Lung (tissue), 12 donors: Measurements from ENCODE around the gene GJB2. TPM values are rescaled to one million over a fixed set of nuclear protein-coding genes. Genes with fewer than 3 reads are reported as not detected.

ENCODE experiments used
- ATAC-seq: fragments of 200-7000 bp; cut with Tn5 transposase; one replicate; pipeline ENCODE4 v1.9.1; 2020; ENCODE audit warnings: moderate number of reproducible peaks; ENCODE audit not compliant: insufficient read depth, low FRiP score
- DNase-seq, 3 donors: peaks; one replicate each; pipeline ENCODE4 v3.0.0-alpha.2; 2013 to 2017
- H3K27ac ChIP-seq, 2 donors: one replicate each; pipeline ENCODE4 v1.5.1; 2013; ENCODE audit warnings: mild to moderate bottlenecking in 2 of 2, moderate library complexity in 2 of 2, control low read depth in 1 of 2, inconsistent platforms in 1 of 2, low read depth in 1 of 2, low read length in 1 of 2
- H3K27me3 ChIP-seq, 3 donors: one replicate each; pipeline ENCODE4 v1.5.1; 2013; ENCODE audit warnings: low read length in 2 of 3; ENCODE audit not compliant: control insufficient read depth in 3 of 3, insufficient read depth in 3 of 3
- H3K36me3 ChIP-seq, 4 donors: one replicate each; pipeline ENCODE4 v1.5.1; 2013; ENCODE audit warnings: low read length in 4 of 4, mild to moderate bottlenecking in 1 of 4, moderate library complexity in 1 of 4; ENCODE audit not compliant: control insufficient read depth in 4 of 4, insufficient read depth in 4 of 4
- H3K4me1 ChIP-seq, 5 donors: one replicate each; pipeline ENCODE4 v1.5.1; 2013; ENCODE audit warnings: low read length in 5 of 5, mild to moderate bottlenecking in 2 of 5, moderate library complexity in 1 of 5; ENCODE audit not compliant: control insufficient read depth in 5 of 5, insufficient read depth in 5 of 5
- H3K4me3 ChIP-seq: one replicate; pipeline ENCODE4 v1.5.1; 2013; ENCODE audit warnings: mild to moderate bottlenecking, control low read depth, moderate library complexity
- H3K9ac ChIP-seq, 2 donors: one replicate each; pipeline ENCODE4 v1.5.1; 2013; ENCODE audit warnings: low read length in 2 of 2, control low read depth in 1 of 2; ENCODE audit not compliant: insufficient read depth in 1 of 2
- H3K9me3 ChIP-seq, 4 donors: one replicate each; pipeline ENCODE4 v1.5.1; 2013; ENCODE audit warnings: low read length in 3 of 4, mild to moderate bottlenecking in 1 of 4, moderate library complexity in 1 of 4; ENCODE audit not compliant: control insufficient read depth in 4 of 4, insufficient read depth in 3 of 4
- CTCF ChIP-seq: IDR thresholded peaks from 2 replicates; pipeline ENCODE4 v1.5.1; 2012; ENCODE audit warnings: mild to moderate bottlenecking; ENCODE audit errors: control extremely low read depth, extremely low read depth
- WGBS, 2 donors: extraction: QIAGEN DNeasy Blood & Tissue Kit; methylation state at CpG; one replicate each; pipeline ENCODE4 v1.1.7; 2013; 5-methylcytosine and 5-hydroxymethylcytosine counted together
- polyA plus RNA-seq, 2 donors: library from polyadenylated mRNA; stranded (reverse); fragments of 200-250 nt; gene quantifications; one replicate each; pipeline ENCODE4 v1.2.1, GENCODE V29; 2013
- total RNA-seq, 2 donors: library from RNA; depleted of rRNA in 1 of 2; stranded (reverse); fragments of >200 nt in 1 of 2; gene quantifications; one replicate each; pipeline ENCODE4 v1.2.1, GENCODE V29; 2014 to 2021
- donor health status: control.
- donor health status: control.
- donor health status: Bipolar disorder and iron deficiency.
- donor health status: healthy.
- donor health status: DM: yes; HTN: yes; CAD: no.

GJB2 gene
- total and polyA plus RNA-seq, 4 donors, result 0.71 to 7.2 (median 1.5) TPM

GRCh38 chr13:20140487-20140886 lies 52.3 kb downstream of the GJB2 start:
- peak overlapping the region in 1 of 2 donors; percentile 67 for H3K27ac ChIP-seq
- no peak overlapping the region for H3K9ac ChIP-seq
- no peak for TF ChIP-seq CTCF
- peaks cover 0 to 10% (median 3%) of the 10 kb centered on the region in 5 donors for H3K4me1 ChIP-seq
- peaks cover 0 to 46% (median 44%) of the 10 kb centered on the region in 3 donors for H3K27me3 ChIP-seq
- H3K36me3 ChIP-seq, result no peaks in the 10 kb centered on the region
- H3K4me3 ChIP-seq, result no peak overlapping the region
- peaks cover 0 to 5% (median 0%) of the 10 kb centered on the region in 4 donors for H3K9me3 ChIP-seq
- DNase-seq (no peak), ATAC-seq (no peak)
- 63 to 81% methylated on average over 4 of the region's 4 CpGs for WGBS, 2 donors

- Histone ChIP-seq H3K27ac (no peak overlapping the region), H3K9me3 (peaks cover 0 to 3% (median 0%) of the 10 kb centered on the region in 4 donors), H3K36me3 (no peaks in the 10 kb centered on the region), H3K4me3 (no peak overlapping the region), H3K9ac (no peak overlapping the region), H3K4me1 (peaks cover 0 to 10% (median 3%) of the 10 kb centered on the region in 5 donors), H3K27me3 (peaks cover 0 to 41% (median 40%) of the 10 kb centered on the region in 3 donors)
- ATAC-seq (no peak), DNase-seq (no peak)
- 73 to 78% methylated on average over 2 of the region's 2 CpGs for WGBS, 2 donors
- no peak for TF ChIP-seq CTCF
Observed at GRCh38 chr13:20137875-20138274, 54.9 kb downstream of the GJB2 start.

Other genes starting within 250 kb of the GJB2 start
- 100 to 1,000 TPM in 1 of 2 donors, 10 to 100 TPM in 1; 56.2 to 212 TPM for gene ZMYM2, start 234.2 kb downstream of the GJB2 start, total RNA-seq
- gene ZMYM2, start 234.2 kb downstream of the GJB2 start, polyA plus RNA-seq, result 10 to 100 TPM; 14.0 to 20.8 TPM
- under 1 TPM in 1 of 2 donors, not detected in 1; 0.31 TPM for gene GJA3, start 31.9 kb downstream of the GJB2 start, total RNA-seq
- under 1 TPM; 0.02 to 0.03 TPM for gene GJA3, start 31.9 kb downstream of the GJB2 start, polyA plus RNA-seq
- gene GJB6, start 39.4 kb upstream of the GJB2 start, total RNA-seq, result not detected
- gene GJB6, start 39.4 kb upstream of the GJB2 start, polyA plus RNA-seq, result under 1 TPM in 1 of 2 donors, not detected in 1; 0.86 TPM